Ishikawa (cell line): ENCODE results near the gene LTBP4.

ENCODE experiments used
- CEBPB ChIP-seq: IDR thresholded peaks from 2 replicates; pipeline ENCODE4 v1.6.1; 2012
- CREB1 ChIP-seq: IDR thresholded peaks from 2 replicates; pipeline ENCODE4 v1.6.1; 2012; ENCODE audit warnings: low read depth
- EGR1 ChIP-seq: IDR thresholded peaks from 2 replicates; pipeline ENCODE4 v1.6.1; 2012
- EP300 ChIP-seq: IDR thresholded peaks from 2 replicates; pipeline ENCODE4 v1.6.1; 2012; ENCODE audit warnings: borderline replicate concordance
- FOXM1 ChIP-seq: IDR thresholded peaks from 2 replicates; pipeline ENCODE4 v1.6.1; 2012; ENCODE audit warnings: low read depth, borderline replicate concordance
- NFIC ChIP-seq: IDR thresholded peaks from 2 replicates; pipeline ENCODE4 v1.6.1; 2012
- RAD21 ChIP-seq: IDR thresholded peaks from 2 replicates; pipeline ENCODE4 v1.6.1; 2012; ENCODE audit warnings: low read depth
- TAF1 ChIP-seq: IDR thresholded peaks from 2 replicates; pipeline ENCODE4 v1.6.1; 2012; ENCODE audit warnings: low read depth, mild to moderate bottlenecking
- TCF12 ChIP-seq: IDR thresholded peaks from 2 replicates; pipeline ENCODE4 v1.6.1; 2012; ENCODE audit warnings: low read depth
- TEAD4 ChIP-seq: IDR thresholded peaks from 2 replicates; pipeline ENCODE4 v1.6.1; 2012
- YY1 ChIP-seq: IDR thresholded peaks from 2 replicates; pipeline ENCODE4 v1.6.1; 2012; ENCODE audit warnings: low read depth
- ZBTB7A ChIP-seq: IDR thresholded peaks from 2 replicates; pipeline ENCODE4 v1.6.1; 2012; ENCODE audit warnings: low read depth
- TF ChIP-seq, protein P1 (sequence below): IDR thresholded peaks from 2 replicates; pipeline ENCODE4 v1.6.1; 2012
- TF ChIP-seq, protein P2 (sequence below): IDR thresholded peaks from 2 replicates; pipeline ENCODE4 v1.6.1; 2012
- TF ChIP-seq, protein P3 (sequence below): IDR thresholded peaks from 2 replicates; pipeline ENCODE4 v1.6.1; 2012; ENCODE audit warnings: low read depth, mild to moderate bottlenecking

The LTBP4 gene

GRCh38 chr19:40584007-40584406 is 17.2 kb upstream of the LTBP4 start:
- no peak for TF ChIP-seq FOXM1
- TF ChIP-seq, protein P1, sequence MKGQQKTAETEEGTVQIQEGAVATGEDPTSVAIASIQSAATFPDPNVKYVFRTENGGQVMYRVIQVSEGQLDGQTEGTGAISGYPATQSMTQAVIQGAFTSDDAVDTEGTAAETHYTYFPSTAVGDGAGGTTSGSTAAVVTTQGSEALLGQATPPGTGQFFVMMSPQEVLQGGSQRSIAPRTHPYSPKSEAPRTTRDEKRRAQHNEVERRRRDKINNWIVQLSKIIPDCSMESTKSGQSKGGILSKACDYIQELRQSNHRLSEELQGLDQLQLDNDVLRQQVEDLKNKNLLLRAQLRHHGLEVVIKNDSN: no peak
- no peak for TF ChIP-seq CEBPB
- TF ChIP-seq EGR1: no peak
- TF ChIP-seq YY1: no peak
- TF ChIP-seq RAD21: no peak
- no peak for TF ChIP-seq TAF1
- TF ChIP-seq, protein P2, sequence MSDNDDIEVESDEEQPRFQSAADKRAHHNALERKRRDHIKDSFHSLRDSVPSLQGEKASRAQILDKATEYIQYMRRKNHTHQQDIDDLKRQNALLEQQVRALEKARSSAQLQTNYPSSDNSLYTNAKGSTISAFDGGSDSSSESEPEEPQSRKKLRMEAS: no peak
- TF ChIP-seq CREB1: no peak
- TF ChIP-seq TEAD4: no peak
- no peak for TF ChIP-seq ZBTB7A
- no peak for TF ChIP-seq EP300
- no peak for TF ChIP-seq TCF12
- TF ChIP-seq, protein P3, sequence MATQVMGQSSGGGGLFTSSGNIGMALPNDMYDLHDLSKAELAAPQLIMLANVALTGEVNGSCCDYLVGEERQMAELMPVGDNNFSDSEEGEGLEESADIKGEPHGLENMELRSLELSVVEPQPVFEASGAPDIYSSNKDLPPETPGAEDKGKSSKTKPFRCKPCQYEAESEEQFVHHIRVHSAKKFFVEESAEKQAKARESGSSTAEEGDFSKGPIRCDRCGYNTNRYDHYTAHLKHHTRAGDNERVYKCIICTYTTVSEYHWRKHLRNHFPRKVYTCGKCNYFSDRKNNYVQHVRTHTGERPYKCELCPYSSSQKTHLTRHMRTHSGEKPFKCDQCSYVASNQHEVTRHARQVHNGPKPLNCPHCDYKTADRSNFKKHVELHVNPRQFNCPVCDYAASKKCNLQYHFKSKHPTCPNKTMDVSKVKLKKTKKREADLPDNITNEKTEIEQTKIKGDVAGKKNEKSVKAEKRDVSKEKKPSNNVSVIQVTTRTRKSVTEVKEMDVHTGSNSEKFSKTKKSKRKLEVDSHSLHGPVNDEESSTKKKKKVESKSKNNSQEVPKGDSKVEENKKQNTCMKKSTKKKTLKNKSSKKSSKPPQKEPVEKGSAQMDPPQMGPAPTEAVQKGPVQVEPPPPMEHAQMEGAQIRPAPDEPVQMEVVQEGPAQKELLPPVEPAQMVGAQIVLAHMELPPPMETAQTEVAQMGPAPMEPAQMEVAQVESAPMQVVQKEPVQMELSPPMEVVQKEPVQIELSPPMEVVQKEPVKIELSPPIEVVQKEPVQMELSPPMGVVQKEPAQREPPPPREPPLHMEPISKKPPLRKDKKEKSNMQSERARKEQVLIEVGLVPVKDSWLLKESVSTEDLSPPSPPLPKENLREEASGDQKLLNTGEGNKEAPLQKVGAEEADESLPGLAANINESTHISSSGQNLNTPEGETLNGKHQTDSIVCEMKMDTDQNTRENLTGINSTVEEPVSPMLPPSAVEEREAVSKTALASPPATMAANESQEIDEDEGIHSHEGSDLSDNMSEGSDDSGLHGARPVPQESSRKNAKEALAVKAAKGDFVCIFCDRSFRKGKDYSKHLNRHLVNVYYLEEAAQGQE: no peak
- no peak for TF ChIP-seq NFIC

DNA sequence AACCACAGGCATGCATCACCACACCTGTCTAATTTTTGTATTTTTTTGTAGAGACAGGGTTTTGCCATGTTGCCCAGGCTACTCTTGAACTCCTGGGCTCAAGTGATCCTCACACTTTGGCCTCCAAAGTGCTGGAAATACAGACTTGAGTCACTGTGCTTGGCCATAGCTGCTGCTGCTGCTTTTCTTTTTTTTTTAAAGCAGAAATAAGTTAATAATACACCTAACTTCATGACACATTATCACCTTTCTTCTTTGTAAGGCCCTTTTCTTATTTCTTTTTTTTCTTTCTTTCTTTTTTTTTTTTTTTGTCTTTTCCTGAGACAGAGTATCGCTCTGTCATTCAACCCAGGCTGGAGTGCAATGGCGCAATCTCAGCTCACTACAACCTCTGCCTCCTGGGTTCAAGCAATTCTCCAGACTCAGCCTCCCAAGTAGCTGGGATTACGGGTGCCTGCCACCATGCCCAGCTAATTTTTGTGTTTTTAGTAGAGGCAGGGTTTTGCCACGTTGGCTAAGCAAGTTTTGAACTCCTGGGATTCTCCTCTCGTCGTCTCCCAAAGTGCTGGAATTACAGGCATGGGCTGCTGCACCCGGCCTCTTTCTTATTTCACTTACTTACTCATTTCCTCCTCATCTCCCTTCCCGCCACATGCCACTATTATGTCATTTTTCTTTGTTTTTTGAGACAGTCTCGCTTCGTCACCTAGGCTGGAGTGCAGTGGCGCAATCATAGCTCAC is 15.8 kb upstream of the LTBP4 start:
- TF ChIP-seq, protein P1: no peak
- TF ChIP-seq, protein P2: no peak
- TF ChIP-seq TEAD4 (no peak), NFIC (no peak), TAF1 (no peak), RAD21 (no peak), TCF12 (no peak), YY1 (no peak)
- TF ChIP-seq, protein P3: no peak

GRCh38 chr19:40585982-40586422 is 15.2 kb upstream of the LTBP4 start:
- TF ChIP-seq NFIC (no peak), RAD21 (no peak), CEBPB (no peak), ZBTB7A (no peak), TAF1 (no peak), EP300 (no peak), TCF12 (no peak), FOXM1 (no peak), CREB1 (no peak), YY1 (no peak), TEAD4 (no peak), EGR1 (no peak)
- TF ChIP-seq, protein P1: no peak
- TF ChIP-seq, protein P3: no peak
- TF ChIP-seq, protein P2: no peak
